GM21737 (cell line): Measurements from ENCODE around the gene LY9.

Experiments
- ATAC-seq: cut with Tn5 transposase; IDR thresholded peaks from one replicate; pipeline ENCODE4 v1.9.1; 2021; ENCODE audit warnings: mild to moderate bottlenecking, moderate library complexity; ENCODE audit not compliant: unreplicated experiment

LY9 gene, protein sequence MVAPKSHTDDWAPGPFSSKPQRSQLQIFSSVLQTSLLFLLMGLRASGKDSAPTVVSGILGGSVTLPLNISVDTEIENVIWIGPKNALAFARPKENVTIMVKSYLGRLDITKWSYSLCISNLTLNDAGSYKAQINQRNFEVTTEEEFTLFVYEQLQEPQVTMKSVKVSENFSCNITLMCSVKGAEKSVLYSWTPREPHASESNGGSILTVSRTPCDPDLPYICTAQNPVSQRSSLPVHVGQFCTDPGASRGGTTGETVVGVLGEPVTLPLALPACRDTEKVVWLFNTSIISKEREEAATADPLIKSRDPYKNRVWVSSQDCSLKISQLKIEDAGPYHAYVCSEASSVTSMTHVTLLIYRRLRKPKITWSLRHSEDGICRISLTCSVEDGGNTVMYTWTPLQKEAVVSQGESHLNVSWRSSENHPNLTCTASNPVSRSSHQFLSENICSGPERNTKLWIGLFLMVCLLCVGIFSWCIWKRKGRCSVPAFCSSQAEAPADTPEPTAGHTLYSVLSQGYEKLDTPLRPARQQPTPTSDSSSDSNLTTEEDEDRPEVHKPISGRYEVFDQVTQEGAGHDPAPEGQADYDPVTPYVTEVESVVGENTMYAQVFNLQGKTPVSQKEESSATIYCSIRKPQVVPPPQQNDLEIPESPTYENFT

DNA sequence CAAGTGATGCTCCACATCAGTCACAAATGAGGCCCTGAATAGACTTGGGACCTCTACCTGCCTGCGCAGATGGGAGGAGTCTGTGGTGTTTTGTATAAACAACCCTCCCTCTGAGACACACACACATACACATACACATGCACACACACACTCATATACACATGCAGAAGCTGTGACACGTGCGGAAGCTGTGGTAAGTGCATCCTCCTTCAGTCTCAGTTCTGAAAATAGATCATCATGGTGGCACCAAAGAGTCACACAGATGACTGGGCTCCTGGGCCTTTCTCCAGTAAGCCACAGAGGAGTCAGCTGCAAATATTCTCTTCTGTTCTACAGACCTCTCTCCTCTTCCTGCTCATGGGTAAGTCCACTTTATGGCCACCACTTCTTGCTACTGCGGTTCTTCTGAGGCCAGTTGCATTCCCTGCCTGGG is at the start of gene LY9:
Gene LY9 (plus strand): TSS at position 224 of the 433 bp plus-strand sequence. CDS start 14 bp downstream, at position 238.
- ATAC-seq, result peak; percentile 56

DNA sequence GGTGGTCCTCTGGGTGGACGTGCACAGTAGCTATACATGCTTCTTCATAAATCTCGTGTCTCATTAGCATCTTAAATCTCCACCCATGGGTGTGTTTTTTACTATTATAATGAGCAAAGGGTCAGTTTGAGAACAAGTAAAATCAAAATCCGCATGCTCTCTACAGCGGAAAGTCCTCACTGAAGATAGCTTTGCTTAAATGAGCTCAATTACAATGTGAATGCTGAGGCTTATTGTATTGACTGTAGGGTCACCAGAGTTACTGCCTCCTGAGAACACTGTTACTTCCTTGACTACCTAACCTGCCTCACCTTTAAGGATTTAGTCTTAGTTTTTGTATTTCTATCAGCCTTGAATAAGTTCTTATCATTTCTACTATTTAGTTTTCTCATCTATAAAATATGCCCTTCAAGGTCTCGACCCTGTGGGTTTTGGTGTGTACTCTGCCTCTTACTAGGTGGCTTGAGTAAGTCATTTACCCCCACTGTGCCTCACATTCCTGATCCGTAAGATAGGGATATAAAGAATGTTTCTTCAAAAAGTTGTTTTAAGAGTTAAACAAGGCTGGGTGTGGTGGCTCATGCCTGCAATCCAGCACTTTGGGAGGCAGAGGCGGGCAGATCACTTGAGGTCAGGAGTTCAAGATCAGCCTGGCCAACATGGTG is 49.0 kb upstream of the LY9 start:
- no peak for ATAC-seq

DNA sequence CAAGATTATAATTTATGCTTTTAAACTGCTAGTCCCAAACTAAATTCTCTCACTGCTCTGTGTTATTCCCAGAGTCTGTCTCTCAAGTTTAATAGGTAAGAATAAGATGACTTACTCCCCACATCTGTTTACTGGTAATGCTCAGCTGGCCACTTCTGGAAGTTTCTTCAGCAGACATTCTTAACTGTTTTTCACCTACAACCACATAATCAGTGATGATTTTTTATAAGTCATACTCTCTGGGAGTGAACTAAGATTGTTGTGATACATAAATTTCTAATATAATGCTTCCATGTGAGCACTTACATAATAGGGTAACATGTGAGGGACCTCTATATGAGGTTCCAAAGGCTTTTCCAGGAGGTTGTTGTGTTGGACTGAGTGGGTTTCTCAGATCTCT is 48.3 kb upstream of the LY9 start:
- ATAC-seq, result no peak

DNA sequence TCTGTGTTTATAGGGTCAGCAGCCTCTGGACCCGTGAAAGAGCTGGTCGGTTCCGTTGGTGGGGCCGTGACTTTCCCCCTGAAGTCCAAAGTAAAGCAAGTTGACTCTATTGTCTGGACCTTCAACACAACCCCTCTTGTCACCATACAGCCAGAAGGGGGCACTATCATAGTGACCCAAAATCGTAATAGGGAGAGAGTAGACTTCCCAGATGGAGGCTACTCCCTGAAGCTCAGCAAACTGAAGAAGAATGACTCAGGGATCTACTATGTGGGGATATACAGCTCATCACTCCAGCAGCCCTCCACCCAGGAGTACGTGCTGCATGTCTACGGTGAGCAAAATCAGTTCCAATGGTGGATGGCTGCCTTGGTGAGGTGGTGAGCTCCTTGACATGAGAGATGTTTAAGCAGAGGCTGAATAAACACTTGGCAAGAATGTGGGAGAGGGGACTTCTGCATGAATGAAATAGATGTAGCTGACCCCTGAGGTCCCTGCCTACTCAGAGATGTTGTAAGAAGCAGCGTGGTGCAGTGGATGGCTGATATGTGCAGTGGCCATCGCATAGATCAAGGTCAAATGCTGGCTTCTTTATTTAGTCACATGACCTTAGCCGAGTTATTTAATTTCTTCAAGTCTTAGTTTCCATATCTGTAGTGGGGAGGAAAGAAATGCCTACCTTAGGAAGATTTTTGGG is 47.6 kb upstream of the LY9 start:
- no peak for ATAC-seq

DNA sequence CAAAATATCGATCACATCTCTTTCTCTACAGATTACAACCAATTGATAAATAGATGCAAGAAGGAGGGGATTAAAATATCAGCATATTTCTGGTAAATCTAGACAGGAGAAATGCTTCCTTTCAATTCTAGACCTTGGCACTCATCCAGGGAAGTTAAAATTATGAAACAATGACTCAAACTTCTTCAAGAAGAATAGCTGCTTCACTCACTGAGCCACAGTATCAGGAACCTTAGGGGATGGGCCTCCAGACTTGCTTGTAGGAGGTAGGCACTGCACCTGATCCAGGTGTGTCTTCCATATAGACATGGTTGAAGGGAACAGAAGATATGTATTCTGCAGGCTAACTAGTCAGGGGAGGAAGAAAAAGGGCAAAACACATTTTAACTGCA is 47.1 kb upstream of the LY9 start:
- no peak for ATAC-seq

DNA sequence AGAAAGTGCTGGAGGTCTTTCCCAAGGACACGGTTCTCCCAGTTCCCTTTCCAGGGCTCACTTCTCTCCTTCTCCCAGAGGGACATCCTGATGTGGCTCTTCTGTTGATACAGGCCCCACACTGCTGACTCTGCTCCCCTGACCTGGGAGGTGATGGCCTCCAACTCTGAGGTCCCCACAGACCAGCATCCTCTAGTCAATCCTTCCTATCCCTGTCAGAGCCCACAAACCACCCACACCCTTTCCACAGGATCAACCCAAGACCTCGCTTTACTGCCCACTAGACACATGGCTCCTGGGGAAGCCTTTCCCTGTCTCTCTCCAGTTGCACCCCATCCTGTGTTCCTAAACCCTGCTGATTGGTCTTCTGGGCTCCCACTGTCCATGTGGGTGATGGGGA is 45.4 kb upstream of the LY9 start:
- no peak for ATAC-seq

DNA sequence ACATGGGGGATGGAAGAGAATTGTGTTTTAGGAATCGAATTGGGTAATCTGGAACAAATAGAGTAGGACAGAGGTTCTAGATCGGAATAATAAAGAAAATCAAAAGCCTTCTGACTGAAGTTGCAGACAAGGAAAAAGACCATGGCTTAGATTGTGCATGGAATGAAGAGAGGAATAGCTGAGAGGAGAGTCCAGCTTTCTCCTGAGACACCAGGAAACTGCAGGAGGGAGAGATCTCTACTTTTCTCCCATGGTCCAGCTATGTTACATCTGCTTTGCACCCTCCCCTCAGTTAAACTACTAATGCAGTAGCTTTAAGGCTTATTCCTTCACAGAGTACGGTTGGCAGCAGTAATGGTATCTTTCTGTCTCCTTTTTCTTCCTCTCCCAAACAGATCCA is 43.6 kb upstream of the LY9 start:
- no peak for ATAC-seq

DNA sequence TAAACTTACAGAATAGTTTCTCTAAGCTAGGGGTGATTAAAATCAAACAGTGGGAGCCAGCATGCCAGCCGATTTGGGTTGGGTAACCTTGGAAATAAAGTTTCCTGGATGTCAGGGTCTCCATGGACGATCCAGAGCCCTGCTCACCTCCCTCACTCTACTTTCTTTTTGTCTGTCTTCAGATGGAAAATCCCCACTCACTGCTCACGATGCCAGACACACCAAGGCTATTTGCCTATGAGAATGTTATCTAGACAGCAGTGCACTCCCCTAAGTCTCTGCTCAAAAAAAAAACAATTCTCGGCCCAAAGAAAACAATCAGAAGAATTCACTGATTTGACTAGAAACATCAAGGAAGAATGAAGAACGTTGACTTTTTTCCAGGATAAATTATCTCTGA is 43.0 kb upstream of the LY9 start:
- no peak for ATAC-seq

DNA sequence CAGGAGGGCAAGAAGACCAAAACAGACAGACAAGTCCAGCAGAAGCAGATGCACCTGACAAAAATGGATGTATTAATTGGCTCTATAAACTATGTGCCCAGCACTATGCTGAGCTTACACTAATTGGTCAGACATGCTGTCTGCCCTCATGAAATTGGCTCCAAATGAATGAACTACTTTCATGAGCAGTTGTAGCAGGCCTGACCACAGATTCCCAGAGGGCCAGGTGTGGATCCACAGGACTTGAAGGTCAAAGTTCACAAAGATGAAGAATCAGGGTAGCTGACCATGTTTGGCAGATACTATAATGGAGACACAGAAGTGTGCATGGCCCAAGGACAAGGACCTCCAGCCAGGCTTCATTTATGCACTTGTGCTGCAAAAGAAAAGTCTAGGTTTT is 42.4 kb upstream of the LY9 start:
- no peak for ATAC-seq

DNA sequence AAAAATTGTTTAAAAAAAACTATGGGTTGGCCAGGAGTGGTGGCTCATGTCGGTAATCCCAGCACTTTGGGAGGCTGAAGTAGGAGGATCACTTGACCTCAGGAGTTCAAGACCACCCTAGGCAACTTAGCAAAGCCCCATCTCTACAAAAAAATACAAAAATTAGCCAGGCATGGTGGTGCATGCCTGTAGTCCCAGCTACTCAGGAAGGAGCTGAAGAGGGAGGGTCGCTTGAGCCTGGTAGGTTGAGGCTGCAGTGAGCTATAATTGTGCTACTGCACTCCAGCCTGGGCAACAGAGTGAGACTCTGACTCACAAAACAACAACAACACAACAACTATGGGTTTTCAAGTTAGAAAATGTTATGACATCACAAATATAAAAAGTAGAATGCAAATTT is 40.5 kb upstream of the LY9 start:
- ATAC-seq, result no peak

DNA sequence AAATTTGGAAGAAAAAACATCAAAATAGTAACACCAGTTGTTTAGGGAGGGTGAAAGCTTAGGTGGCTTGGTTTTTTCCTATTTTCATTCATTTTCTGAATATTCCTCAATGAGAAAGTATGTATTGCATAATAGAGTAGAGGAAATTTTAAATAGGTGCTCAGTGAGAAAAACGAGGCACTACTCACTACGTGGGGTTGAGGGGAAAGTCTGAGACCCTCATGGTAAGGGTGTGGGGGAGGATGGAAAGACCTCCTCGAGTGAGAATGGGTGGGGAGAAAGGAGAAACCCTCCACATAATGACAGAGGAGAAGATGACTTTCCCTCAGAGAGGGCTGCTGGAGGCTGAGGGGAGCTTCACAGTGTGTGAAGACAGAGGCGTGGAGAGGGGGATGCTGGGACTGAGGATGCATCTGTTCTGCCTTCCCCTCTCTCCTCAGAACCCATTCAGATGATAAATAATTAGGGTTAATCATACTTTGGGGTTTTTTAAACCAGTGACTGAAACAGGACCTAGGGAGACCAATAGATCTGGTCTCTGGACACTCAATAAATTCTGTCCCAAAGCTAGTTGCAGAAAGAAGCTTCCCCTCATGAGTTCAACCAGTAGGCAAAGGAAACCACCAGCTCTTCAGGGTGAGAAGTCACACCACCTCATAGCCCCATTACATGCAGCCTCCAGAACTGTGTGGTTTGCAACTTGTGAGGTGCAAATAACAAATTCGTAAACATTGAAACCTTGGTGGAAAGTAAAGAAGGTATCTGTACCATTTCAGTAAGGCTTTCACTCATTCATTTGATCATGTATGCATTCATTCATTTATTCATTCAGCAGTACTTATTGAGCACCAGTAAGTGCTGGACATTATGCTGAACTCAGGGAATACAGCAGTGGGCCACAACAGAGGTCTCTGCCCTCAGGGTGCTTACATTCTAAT is 39.8 kb upstream of the LY9 start:
- no peak for ATAC-seq

DNA sequence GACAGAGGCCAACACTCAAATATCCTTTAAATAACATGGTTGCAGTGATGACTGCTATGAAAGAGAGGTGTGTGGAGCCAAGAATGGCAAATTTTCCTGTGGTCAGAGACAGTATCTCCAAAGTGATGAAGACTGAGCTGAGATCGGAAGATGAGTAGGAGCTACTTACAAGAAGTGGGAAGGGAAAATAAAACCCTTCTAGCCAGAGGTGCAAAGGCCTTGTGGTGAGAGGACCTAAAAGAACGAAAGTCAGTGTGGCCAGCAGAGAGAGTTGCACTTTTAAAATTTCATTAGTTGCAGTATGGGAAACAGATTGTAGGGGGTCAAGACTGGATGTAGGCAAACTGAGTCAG is 39.1 kb upstream of the LY9 start:
- no peak for ATAC-seq

DNA sequence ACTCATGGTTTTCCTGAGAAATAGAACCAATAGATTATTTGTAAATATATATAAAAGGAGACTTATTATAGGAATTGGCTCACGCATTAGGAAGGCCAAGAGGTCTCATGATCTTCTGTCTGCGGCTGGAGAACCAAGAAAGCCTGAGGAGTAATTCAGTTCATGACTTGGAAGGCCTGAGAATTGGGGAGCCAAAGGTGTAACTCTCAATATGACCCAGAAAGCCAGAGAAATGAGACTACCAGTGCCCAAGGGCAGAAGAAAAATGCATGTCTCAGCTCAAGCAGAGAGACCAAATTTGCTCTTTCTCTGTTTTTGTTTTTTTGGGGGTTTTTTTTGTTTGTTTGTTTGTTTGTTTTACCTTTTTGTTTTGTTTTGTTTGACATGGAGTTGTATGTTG is 37.5 kb upstream of the LY9 start:
- ATAC-seq, result no peak

DNA sequence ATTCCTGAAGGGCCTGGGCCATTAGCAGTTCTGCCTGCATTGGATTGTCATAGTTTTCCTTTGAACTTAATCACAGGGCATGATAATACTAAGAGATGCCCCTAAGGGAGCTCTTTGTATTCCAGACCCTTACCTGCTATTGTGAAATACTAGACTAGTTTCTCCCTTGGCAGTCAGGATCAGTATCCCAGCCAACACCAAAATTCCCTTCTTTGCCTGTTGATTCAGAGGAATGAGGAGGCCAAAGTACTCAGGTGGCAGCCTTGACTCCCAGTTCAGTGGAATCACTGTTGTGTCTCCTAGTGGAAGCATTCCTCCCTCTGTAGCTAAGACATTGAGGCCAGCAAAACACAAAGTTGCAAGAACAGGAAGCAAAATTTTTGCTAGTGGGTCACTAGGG is 36.2 kb upstream of the LY9 start:
- no peak for ATAC-seq

DNA sequence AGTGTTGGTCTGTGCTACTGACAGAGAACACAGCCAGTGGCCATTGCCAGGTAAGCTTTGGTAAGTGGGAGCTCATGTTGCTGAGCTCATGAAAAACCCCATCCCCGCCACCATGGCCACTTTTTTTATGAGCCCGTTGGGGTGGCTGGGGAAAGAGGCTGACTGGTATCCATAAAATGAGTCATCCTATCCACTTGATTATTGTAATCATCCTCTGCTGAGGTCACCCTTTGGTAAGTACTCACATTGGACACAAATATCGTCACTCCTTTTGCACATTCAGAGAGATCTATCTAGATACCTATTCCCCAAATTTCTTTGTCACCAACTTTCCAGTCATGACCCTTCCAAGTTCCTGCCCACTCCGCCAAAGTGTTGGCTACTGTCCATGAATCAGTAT is 34.9 kb upstream of the LY9 start:
- ATAC-seq, result no peak

DNA sequence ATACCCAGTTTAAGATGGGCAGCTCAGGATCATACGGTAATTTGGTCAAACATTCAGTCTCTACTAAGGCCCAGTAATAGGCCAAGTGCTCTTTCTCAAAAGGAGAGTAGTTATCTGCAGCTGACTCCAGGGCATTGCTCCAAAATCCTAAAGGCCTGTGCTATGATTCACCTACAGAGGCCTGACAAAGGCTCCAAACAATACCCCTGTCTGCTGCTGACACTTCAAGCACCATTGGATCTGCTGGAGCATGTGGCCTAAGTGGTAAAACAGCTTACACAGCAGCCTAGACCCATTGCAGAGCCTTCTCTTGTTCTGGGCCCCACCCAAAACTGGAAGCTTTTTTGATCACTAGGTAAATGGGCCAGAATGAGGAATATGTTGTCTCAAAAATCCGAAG is 34.1 kb upstream of the LY9 start:
- no peak for ATAC-seq

DNA sequence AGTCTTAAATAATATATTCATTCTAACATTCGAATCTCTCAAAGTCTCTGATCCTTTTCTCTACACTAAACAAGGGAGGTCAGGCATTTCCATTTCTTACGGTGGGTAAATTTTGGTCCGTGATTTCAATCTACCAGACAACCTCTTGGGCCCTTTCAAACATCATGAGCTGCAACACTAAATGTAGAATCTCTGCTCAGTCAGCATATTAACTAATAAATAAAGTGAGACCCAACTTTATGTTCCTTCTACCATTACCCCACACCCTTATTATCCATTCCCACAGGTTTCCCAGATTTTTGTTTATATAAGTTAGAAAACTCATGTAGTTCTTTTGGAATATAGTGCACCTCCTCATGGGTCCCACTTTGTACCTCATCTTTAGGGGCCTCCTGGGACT is 32.0 kb upstream of the LY9 start:
- no peak for ATAC-seq

DNA sequence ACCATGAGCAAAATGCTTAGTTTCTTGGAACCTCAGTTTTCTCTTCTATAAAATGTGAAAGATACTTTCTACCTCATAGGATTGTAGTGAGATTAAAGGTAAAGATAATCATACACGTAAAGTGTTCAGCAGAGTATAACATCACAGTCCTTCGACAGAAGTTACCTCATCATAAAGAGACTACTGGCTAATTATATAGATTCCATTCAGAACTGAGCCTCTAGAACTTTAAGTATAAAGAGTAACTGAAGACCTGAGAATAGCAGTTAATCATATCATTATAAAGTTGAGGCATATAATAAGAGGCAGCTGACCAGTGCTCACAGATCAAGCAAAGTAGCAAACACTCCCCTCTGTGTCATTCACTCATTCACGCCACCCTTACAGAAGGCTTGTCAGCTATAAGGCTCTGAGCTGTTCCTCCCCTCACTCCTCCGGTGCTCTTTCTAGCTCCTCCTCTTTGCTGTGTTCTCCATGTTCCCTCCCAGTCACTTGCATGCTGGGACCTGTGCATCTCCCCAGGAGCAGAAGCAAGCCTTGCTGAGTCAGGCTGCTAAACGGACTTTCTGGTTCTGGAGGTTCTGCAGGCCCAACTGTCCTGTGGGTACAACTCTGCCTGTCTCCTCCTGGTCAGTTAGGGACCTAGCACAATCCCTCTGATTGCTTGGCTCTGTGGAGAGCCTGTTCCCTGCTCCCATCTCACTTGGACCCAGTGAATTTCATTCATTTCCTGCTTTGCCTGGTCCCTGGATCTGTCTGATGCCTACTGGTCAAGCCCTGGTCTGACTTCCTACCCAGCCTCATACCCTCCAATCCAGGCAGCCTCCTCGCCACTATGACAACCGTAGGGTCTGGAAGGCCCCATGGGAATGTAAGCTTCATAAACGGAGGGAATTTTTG is 28.3 kb upstream of the LY9 start:
- peak; percentile 34 for ATAC-seq

DNA sequence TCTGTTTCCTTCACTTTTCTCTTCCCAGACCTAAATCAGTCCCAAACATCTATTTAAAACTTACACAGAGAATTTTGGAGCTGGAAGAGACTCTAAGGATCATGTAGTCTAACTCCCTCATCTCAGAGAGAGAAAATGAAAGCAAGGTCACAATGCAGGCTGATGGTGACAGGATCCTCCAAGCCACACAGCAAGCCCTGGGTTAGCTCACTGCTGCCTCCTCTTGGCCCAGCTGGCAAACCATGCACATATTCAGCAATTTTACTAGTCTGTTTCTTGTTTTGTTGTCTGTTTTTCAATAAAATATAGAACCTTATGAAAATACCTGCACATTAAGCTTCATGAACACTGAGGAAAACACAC is 27.7 kb upstream of the LY9 start:
- peak; percentile 63 for ATAC-seq

DNA sequence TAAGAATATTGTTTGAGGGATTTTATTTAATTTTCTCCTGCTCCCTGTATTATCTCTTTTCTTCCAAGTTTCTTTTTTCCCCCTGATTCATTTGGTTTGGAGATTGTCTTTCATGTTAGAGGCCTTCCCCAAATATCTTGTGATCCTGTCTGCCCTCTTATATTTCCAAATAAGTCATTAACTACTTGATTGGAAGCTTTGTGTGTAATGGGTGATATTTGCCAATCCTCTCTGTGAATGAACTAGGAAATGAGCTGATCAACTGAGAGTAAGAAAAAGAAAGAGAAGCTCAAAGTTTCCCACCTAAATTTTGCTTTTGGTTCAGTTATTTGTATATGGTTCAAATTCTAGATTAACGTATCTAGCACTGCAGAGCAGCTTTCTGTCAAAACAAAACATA is 23.6 kb upstream of the LY9 start:
- no peak for ATAC-seq
